PFSK-1 (cell line): Measurements from ENCODE around the gene ABCC10.

Experiments
- POLR2AphosphoS5 ChIP-seq: IDR thresholded peaks from 2 replicates; pipeline ENCODE4 v1.6.1; 2012; ENCODE audit warnings: low read depth, mild to moderate bottlenecking, control low read depth, low read length, moderate library complexity
- REST ChIP-seq, 2 experiments: IDR thresholded peaks; 2 replicates each; pipeline versions ENCODE4 v1.6.1 to v1.8.0; 2011 to 2012; ENCODE audit warnings: low read depth in 2 of 2, low read length in 2 of 2, control low read depth in 1 of 2, inconsistent platforms in 1 of 2, mild to moderate bottlenecking in 1 of 2, moderate library complexity in 1 of 2; ENCODE audit not compliant: insufficient read depth in 1 of 2
- SIN3A ChIP-seq: IDR thresholded peaks from 2 replicates; pipeline ENCODE4 v1.6.1; 2012; ENCODE audit warnings: mild to moderate bottlenecking, low read length, moderate library complexity, borderline replicate concordance; ENCODE audit not compliant: insufficient read depth
- TAF1 ChIP-seq: IDR thresholded peaks from 2 replicates; pipeline ENCODE4 v1.6.1; 2012; ENCODE audit warnings: low read length, control low read depth, borderline replicate concordance; ENCODE audit not compliant: insufficient read depth

DNA sequence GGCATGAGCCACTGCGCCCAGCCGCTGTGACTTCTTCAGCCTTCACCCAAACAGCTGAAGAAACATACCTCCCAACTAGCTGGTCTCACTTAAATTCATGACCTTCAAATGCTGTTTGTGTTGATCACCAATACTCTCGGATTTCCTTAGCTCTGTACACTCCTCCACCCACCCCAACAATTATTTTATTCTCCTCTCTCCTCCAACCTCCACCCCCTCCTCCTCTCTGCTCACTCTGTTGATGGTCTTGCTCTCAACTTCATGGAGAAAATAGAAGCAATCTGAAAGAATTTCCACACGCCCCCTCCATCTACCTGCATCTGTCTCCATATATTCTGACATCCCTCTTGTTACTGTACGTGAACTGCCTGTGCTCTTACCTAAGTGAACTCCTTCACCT lies 34.6 kb downstream of the ABCC10 start:
- TF ChIP-seq REST (IDR thresholded peaks at IDR 0.05; ENCODE audit: insufficient read depth in 1 of 2, low read depth in 2 of 2, low read length in 2 of 2), result no peak
- TF ChIP-seq SIN3A, result no peak
- no peak for TF ChIP-seq TAF1
- TF ChIP-seq POLR2AphosphoS5, result no peak
